Measurements from ENCODE around the gene DRD4.

Gene DRD4

DNA sequence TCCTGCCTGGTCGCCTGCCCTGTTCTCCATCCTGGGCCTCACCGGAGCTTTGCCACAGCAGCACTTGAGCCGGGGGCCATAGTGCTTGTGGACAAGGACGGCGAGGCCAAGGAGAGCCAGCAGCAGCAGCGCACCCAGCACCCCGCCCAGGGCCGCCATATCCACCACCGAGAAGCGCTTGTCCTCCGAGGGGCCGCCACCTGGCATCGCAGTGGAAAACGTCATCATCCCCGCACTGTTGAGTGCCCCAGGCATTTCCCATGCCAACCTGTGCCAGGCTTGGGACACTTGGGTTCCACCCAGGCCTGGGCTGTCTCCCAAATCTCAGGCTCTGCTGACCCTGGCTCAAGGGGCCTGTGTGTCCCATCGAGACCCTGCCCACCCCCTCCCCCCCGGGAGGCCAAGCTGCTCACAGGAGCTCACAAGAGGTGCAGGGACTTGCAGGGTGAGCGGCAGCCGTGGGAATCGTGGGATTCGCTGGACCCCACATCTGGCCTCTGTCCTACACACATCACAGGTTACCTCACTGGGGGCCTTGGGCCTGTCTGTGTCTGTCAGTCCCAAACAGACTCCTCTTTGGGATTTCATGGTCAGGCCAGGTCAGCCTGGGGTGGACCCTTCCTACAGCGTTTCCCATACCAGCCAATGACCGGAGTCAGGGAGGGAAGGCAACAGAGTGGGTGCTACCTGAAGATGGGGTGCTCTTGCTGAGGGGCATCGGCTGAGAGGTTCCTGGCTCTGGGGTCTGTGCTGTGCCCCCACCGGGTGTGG, 19.0 kb upstream of the DRD4 start:
- TF ChIP-seq, protein P1, sequence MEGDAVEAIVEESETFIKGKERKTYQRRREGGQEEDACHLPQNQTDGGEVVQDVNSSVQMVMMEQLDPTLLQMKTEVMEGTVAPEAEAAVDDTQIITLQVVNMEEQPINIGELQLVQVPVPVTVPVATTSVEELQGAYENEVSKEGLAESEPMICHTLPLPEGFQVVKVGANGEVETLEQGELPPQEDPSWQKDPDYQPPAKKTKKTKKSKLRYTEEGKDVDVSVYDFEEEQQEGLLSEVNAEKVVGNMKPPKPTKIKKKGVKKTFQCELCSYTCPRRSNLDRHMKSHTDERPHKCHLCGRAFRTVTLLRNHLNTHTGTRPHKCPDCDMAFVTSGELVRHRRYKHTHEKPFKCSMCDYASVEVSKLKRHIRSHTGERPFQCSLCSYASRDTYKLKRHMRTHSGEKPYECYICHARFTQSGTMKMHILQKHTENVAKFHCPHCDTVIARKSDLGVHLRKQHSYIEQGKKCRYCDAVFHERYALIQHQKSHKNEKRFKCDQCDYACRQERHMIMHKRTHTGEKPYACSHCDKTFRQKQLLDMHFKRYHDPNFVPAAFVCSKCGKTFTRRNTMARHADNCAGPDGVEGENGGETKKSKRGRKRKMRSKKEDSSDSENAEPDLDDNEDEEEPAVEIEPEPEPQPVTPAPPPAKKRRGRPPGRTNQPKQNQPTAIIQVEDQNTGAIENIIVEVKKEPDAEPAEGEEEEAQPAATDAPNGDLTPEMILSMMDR (IDR thresholded peaks at IDR 0.05), result no peak
- no peaks in the 10 kb centered on the region for H3K36me3 ChIP-seq (ENCODE audit: control insufficient read depth, insufficient read depth, low read length)
- H3K9ac ChIP-seq, result no peak overlapping the region
- H3K27ac ChIP-seq, result no peak overlapping the region
- no peak overlapping the region for H3K4me3 ChIP-seq (ENCODE audit: low read depth, low read length)
- H2AFZ ChIP-seq, result no peak overlapping the region
- no peak overlapping the region for H3K4me2 ChIP-seq (ENCODE audit: low read length)
- no peaks in the 10 kb centered on the region for H3K79me2 ChIP-seq
- H3K27me3 ChIP-seq (ENCODE audit: control insufficient read depth, insufficient read depth, low read length), result no peaks in the 10 kb centered on the region
- no peaks in the 10 kb centered on the region for H3K9me3 ChIP-seq (ENCODE audit: control insufficient read depth, low read length)
- no peaks in the 10 kb centered on the region for H3K4me1 ChIP-seq

DNA sequence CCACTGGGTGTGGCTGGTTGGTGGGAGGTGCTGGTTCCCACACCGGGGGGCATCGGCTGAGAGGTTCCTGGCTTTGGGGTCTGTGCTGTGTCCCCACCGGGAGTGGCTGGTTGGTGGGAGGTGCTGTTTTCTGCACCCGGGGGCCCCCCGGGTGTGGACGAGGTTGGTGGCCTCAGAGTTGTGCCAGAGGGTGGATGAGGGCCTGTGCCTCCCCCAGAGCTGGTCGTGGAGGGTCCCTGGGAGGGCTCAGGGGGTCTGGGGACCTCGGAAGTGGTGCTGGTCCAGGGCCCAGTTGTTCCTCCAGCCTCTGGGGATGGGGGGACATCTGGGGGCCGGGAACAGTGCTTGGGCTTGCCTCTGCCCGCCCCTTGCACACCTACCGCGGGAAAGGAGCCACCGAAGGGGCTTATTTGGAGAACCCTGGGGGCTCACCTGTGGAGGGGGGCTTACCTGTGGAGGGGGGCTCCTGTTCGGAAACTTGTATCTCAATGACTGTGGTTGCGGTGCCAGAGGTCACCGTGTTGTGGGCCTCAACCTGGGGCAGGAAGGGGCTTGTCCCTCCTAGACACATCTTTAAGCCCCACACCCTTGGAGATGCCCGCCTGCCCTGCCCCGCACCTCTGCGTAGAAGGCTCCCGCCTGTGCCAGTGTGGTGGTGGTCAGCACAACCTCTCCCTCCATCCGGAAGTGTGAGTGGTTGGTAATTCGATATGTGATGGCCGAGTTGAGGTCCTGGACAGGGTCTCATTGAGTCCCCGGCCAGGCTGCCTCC, 18.0 kb upstream of the DRD4 start:
- Histone ChIP-seq H3K9me3 (ENCODE audit: control insufficient read depth, low read length) (no peaks in the 10 kb centered on the region), H2AFZ (no peak overlapping the region), H3K9ac (no peak overlapping the region), H3K36me3 (ENCODE audit: control insufficient read depth, insufficient read depth, low read length) (no peaks in the 10 kb centered on the region), H3K4me1 (no peaks in the 10 kb centered on the region), H3K27me3 (ENCODE audit: control insufficient read depth, insufficient read depth, low read length) (no peaks in the 10 kb centered on the region), H3K79me2 (no peaks in the 10 kb centered on the region), H3K4me2 (ENCODE audit: low read length) (no peak overlapping the region), H3K27ac (no peak overlapping the region), H3K4me3 (ENCODE audit: low read depth, low read length) (no peak overlapping the region)
- TF ChIP-seq, protein P1 (IDR thresholded peaks at IDR 0.05), result no peak

DNA sequence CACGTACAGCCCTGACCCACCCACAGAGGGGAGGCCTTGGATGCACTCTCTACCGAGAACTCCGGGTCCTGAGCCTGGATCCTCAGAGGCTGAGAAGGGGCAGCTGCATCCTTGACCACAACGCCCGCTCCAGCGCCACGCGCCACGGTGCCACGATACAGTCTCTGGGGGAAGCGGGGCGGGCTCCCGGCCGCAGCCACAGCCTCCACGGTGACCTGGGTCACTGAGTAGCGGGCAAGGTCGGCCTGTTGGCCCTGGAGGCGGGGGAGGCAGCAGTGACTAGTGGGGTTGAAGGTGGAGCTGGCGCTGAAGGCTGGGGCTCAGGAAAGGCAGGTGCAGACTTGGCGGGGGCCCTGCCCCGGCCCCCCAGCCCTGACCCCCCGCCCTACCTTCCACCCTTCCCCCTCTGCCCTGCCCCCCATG, 17.4 kb upstream of the DRD4 start:
- TF ChIP-seq, protein P1 (IDR thresholded peaks at IDR 0.05), result no peak
- H3K79me2 ChIP-seq, result no peaks in the 10 kb centered on the region
- H3K36me3 ChIP-seq (ENCODE audit: control insufficient read depth, insufficient read depth, low read length), result no peaks in the 10 kb centered on the region

DNA sequence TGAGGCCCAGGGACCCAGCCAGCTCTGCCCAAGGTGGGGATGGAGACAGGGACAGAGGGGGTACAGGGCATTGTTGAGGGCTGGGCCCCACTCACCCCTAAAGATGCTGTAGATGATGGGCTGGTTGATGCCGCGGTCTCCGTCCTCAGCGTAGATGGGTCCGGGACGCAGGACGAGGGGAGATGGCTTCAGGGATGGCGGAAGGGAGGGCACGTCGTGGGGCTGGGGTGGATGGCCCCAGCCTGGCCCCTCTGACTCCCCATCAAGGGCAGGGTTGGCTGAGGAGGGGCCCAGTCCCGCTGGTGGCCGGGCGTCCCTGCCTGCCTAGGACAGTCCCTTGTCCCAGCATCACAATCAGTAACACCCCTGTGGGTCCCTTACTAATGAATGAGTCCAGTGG, 16.9 kb upstream of the DRD4 start:
- Histone ChIP-seq H3K27me3 (ENCODE audit: control insufficient read depth, insufficient read depth, low read length) (no peaks in the 10 kb centered on the region), H2AFZ (no peak overlapping the region), H3K79me2 (no peaks in the 10 kb centered on the region), H3K4me1 (no peaks in the 10 kb centered on the region), H3K9me3 (ENCODE audit: control insufficient read depth, low read length) (no peaks in the 10 kb centered on the region), H3K9ac (no peak overlapping the region), H3K27ac (no peak overlapping the region), H3K4me2 (ENCODE audit: low read length) (no peak overlapping the region), H3K4me3 (ENCODE audit: low read depth, low read length) (no peak overlapping the region), H3K36me3 (ENCODE audit: control insufficient read depth, insufficient read depth, low read length) (no peaks in the 10 kb centered on the region)
- TF ChIP-seq, protein P1 (IDR thresholded peaks at IDR 0.05), result no peak

More for the DNA sequence above, 17.4 kb upstream of the DRD4 start:
- Histone ChIP-seq H3K9me3 (ENCODE audit: control insufficient read depth, low read length) (no peaks in the 10 kb centered on the region), H3K4me2 (ENCODE audit: low read length) (no peak overlapping the region), H3K4me3 (ENCODE audit: low read depth, low read length) (no peak overlapping the region), H3K27ac (no peak overlapping the region), H3K27me3 (ENCODE audit: control insufficient read depth, insufficient read depth, low read length) (no peaks in the 10 kb centered on the region), H2AFZ (no peak overlapping the region), H3K4me1 (no peaks in the 10 kb centered on the region), H3K9ac (no peak overlapping the region)

Measured in parathyroid adenoma (tissue), 2 donors.